Activated naive CD4-positive, alpha-beta T cell treated with anti-CD3 and anti-CD28 coated beads for 36 hours (primary cell): Measurements from ENCODE around the gene BMP15. TPM values are rescaled to one million over a fixed set of nuclear protein-coding genes. Genes with fewer than 3 reads are reported as not detected.

Experiments used
- CTCF ChIA-PET: fragments of 350-600 bp; sonication (Branson Sonifier 250); formaldehyde crosslinking; loops from one replicate; lab custom pipeline; 2021; ENCODE audit warnings: antibody characterized with exemption; lab: Charles Lee
- DNase-seq: peaks from one replicate; pipeline ENCODE4 v3.0.0-alpha.2; 2020
- H3K27ac Mint-ChIP-seq: one replicate; pipeline ENCODE4 v1.8.0; 2021; ENCODE audit warnings: mild to moderate bottlenecking, mixed read lengths
- H3K27me3 Mint-ChIP-seq: one replicate; pipeline ENCODE4 v1.8.0; 2021; ENCODE audit warnings: low read depth, mixed read lengths
- H3K36me3 Mint-ChIP-seq: one replicate; pipeline ENCODE4 v1.8.0; 2021; ENCODE audit warnings: low read depth, mixed read lengths
- H3K4me1 Mint-ChIP-seq: one replicate; pipeline ENCODE4 v1.8.0; 2021; ENCODE audit warnings: low read depth, mixed read lengths
- H3K4me3 Mint-ChIP-seq: one replicate; pipeline ENCODE4 v1.8.0; 2021; ENCODE audit warnings: mild to moderate bottlenecking, moderate library complexity, mixed read lengths
- H3K9me3 Mint-ChIP-seq: one replicate; pipeline ENCODE4 v1.8.0; 2021; ENCODE audit warnings: mixed read lengths
- intact Hi-C: fragments of 100-400 bp; cut with micrococcal nuclease; formaldehyde crosslinking; loops from one replicate; pipeline ENCODE4 v1.15.1; 2023
- total RNA-seq, 2 experiments: library from RNA; stranded (reverse); gene quantifications; one replicate each; pipeline ENCODE4 v1.2.3, GENCODE V29; 2021

Gene BMP15
- total RNA-seq, 2 experiments from 2014 or later, result not detected

- H3K4me3 Mint-ChIP-seq, result no peak overlapping the region
- H3K36me3 Mint-ChIP-seq, result no peaks in the 10 kb centered on the region
- intact Hi-C loops, result no loop called here
- CTCF ChIA-PET, result no interaction called here
- H3K4me1 Mint-ChIP-seq, result no peaks in the 10 kb centered on the region
- H3K27ac Mint-ChIP-seq, result no peak overlapping the region
- DNase-seq, result no peak
- no peaks in the 10 kb centered on the region for H3K27me3 Mint-ChIP-seq
- H3K9me3 Mint-ChIP-seq, result no peaks in the 10 kb centered on the region
Measured at GRCh38 chrX:50913520-50913919, 3.0 kb downstream of the BMP15 start.

- no peaks in the 10 kb centered on the region for H3K36me3 Mint-ChIP-seq
- no peaks in the 10 kb centered on the region for H3K4me1 Mint-ChIP-seq
- H3K27ac Mint-ChIP-seq, result no peak overlapping the region
- no peak overlapping the region for H3K4me3 Mint-ChIP-seq
- H3K27me3 Mint-ChIP-seq, result no peaks in the 10 kb centered on the region
- CTCF ChIA-PET, result interaction anchor here (1.0 kb wide), 1 partner anchor 17 kb away, joined by 3 read pairs; no protein-coding TSS in a partner anchor
- intact Hi-C loops, result no loop called here
- no peaks in the 10 kb centered on the region for H3K9me3 Mint-ChIP-seq
- DNase-seq, result no peak
Measured at GRCh38 chrX:50920132-50920531, 9.6 kb downstream of the BMP15 start.

GRCh38 chrX:50927127-50927526 is 16.6 kb downstream of the BMP15 start:
- intact Hi-C loops, result no loop called here

GRCh38 chrX:50941638-50942037 is 31.1 kb downstream of the BMP15 start:
- no peaks in the 10 kb centered on the region for H3K4me1 Mint-ChIP-seq
- DNase-seq, result peak; percentile 7

More at GRCh38 chrX:50927127-50927526, 16.6 kb downstream of the BMP15 start:
- Mint-ChIP-seq H3K9me3 (no peaks in the 10 kb centered on the region), H3K4me3 (no peak overlapping the region), H3K27ac (no peak overlapping the region), H3K36me3 (no peaks in the 10 kb centered on the region), H3K4me1 (no peaks in the 10 kb centered on the region), H3K27me3 (peaks cover 3% of the 10 kb centered on the region)
- CTCF ChIA-PET, result no interaction called here
- no peak for DNase-seq

GRCh38 chrX:50942471-50942870 is 31.9 kb downstream of the BMP15 start:
- intact Hi-C loops, result no loop called here
- CTCF ChIA-PET, result interaction anchor here (0.7 to 1.7 kb wide), 3 partner anchors 10 to 257 kb away, joined by 3 to 5 read pairs (median 3); no protein-coding TSS in a partner anchor
- Mint-ChIP-seq H3K4me3 (no peak overlapping the region), H3K27me3 (peaks cover 3% of the 10 kb centered on the region), H3K9me3 (no peaks in the 10 kb centered on the region), H3K27ac (no peak overlapping the region), H3K36me3 (no peaks in the 10 kb centered on the region), H3K4me1 (no peaks in the 10 kb centered on the region)
- no peak for DNase-seq

More at GRCh38 chrX:50941638-50942037, 31.1 kb downstream of the BMP15 start:
- H3K36me3 Mint-ChIP-seq, result no peaks in the 10 kb centered on the region
- H3K4me3 Mint-ChIP-seq, result no peak overlapping the region
- CTCF ChIA-PET, result interaction anchor here (0.7 to 1.7 kb wide), 2 partner anchors 11 to 196 kb away, joined by 3 to 5 read pairs; no protein-coding TSS in a partner anchor
- intact Hi-C loops, result no loop called here
- no peaks in the 10 kb centered on the region for H3K9me3 Mint-ChIP-seq
- peaks cover 3% of the 10 kb centered on the region for H3K27me3 Mint-ChIP-seq
- no peak overlapping the region for H3K27ac Mint-ChIP-seq

GRCh38 chrX:50952406-50952805 is 41.9 kb downstream of the BMP15 start:
- no peaks in the 10 kb centered on the region for H3K4me1 Mint-ChIP-seq
- no peak overlapping the region for H3K4me3 Mint-ChIP-seq
- intact Hi-C loops, result no loop called here
- peaks cover 4% of the 10 kb centered on the region for H3K27me3 Mint-ChIP-seq
- H3K9me3 Mint-ChIP-seq, result peaks cover 2% of the 10 kb centered on the region
- no peaks in the 10 kb centered on the region for H3K36me3 Mint-ChIP-seq
- CTCF ChIA-PET, result interaction anchor here (1.1 kb wide), 1 partner anchor 10 kb away, joined by 3 read pairs; no protein-coding TSS in a partner anchor
- H3K27ac Mint-ChIP-seq, result no peak overlapping the region
- DNase-seq, result no peak

- no peaks in the 10 kb centered on the region for H3K4me1 Mint-ChIP-seq
- no peak overlapping the region for H3K27ac Mint-ChIP-seq
- H3K27me3 Mint-ChIP-seq, result peaks cover 2% of the 10 kb centered on the region
- H3K4me3 Mint-ChIP-seq, result no peak overlapping the region
- intact Hi-C loops, result no loop called here
- CTCF ChIA-PET, result no interaction called here
- DNase-seq, result no peak
- H3K9me3 Mint-ChIP-seq, result peaks cover 2% of the 10 kb centered on the region
- H3K36me3 Mint-ChIP-seq, result no peaks in the 10 kb centered on the region
Measured at GRCh38 chrX:50953832-50954231, 43.3 kb downstream of the BMP15 start.

GRCh38 chrX:50962156-50962555 is 51.6 kb downstream of the BMP15 start:
- Mint-ChIP-seq H3K4me1 (no peaks in the 10 kb centered on the region), H3K27ac (no peak overlapping the region), H3K36me3 (no peaks in the 10 kb centered on the region), H3K9me3 (no peaks in the 10 kb centered on the region), H3K27me3 (no peaks in the 10 kb centered on the region), H3K4me3 (no peak overlapping the region)
- DNase-seq, result no peak
- intact Hi-C loops, result no loop called here
- CTCF ChIA-PET, result no interaction called here

GRCh38 chrX:50963842-50964241 is 53.3 kb downstream of the BMP15 start:
- H3K9me3 Mint-ChIP-seq, result no peaks in the 10 kb centered on the region
- intact Hi-C loops, result no loop called here
- no peaks in the 10 kb centered on the region for H3K36me3 Mint-ChIP-seq
- no peaks in the 10 kb centered on the region for H3K4me1 Mint-ChIP-seq
- H3K4me3 Mint-ChIP-seq, result no peak overlapping the region
- no peak overlapping the region for H3K27ac Mint-ChIP-seq
- no peak for DNase-seq
- H3K27me3 Mint-ChIP-seq, result no peaks in the 10 kb centered on the region
- CTCF ChIA-PET, result no interaction called here

Other genes starting within 250 kb of the BMP15 start
- gene SHROOM4, start 96.5 kb upstream of the BMP15 start, total RNA-seq, result not detected